HFFc6 (cell line): ENCODE measurements around the gene HMOX1. TPM values are rescaled to one million over a fixed set of nuclear protein-coding genes. Genes with fewer than 3 reads are reported as not detected.

Experiments used
- DNase-seq: peaks from one replicate; pipeline ENCODE4 v3.0.0-alpha.2; 2018
- H3K27ac Mint-ChIP-seq: 2 replicates; pipeline ENCODE4 v1.8.0; 2020; ENCODE audit warnings: mild to moderate bottlenecking, mixed read lengths
- H3K27me3 Mint-ChIP-seq: 2 replicates; pipeline ENCODE4 v1.8.0; 2021; ENCODE audit warnings: mild to moderate bottlenecking, moderate library complexity, mixed read lengths; ENCODE audit not compliant: insufficient read depth
- H3K36me3 Mint-ChIP-seq: 2 replicates; pipeline ENCODE4 v1.8.0; 2021; ENCODE audit warnings: low read depth, mixed read lengths
- H3K4me1 Mint-ChIP-seq: 2 replicates; pipeline ENCODE4 v1.8.0; 2020; ENCODE audit warnings: low read depth, mixed read lengths
- H3K4me3 Mint-ChIP-seq: 2 replicates; pipeline ENCODE4 v1.8.0; 2020; ENCODE audit warnings: mild to moderate bottlenecking, moderate library complexity, mixed read lengths
- H3K9me3 Mint-ChIP-seq: 2 replicates; pipeline ENCODE4 v1.8.0; 2020; ENCODE audit warnings: mild to moderate bottlenecking, mixed read lengths
- CTCF ChIP-seq: fragments of 200-600 bp; sonication (generic); IDR thresholded peaks from 2 replicates; pipeline ENCODE4 v1.5.0; 2021; ENCODE audit warnings: antibody characterized with exemption, mild to moderate bottlenecking
- total RNA-seq, 6 experiments: library from RNA; stranded (reverse); fragmentation: NEBNext Ultra II Directional; extraction: Animal tissue kit (Norgen Biotek cat#: 25700); gene quantifications; 2 replicates in 1 of 6; 3 replicates in 5 of 6; pipeline ENCODE4 v1.2.3, GENCODE V29; 2021

HMOX1 gene
- total RNA-seq, 6 experiments from 2014 or later, result 51.2 to 117 (median 56.2) TPM

- TF ChIP-seq CTCF, result no peak
- peaks cover 9% of the 10 kb centered on the region; the same call in 1 of the 2 replicates for H3K36me3 Mint-ChIP-seq
- H3K4me3 Mint-ChIP-seq, result peak overlapping the region; percentile 99; the same call in 1 of the 2 replicates
- H3K4me1 Mint-ChIP-seq, result peaks cover 84% of the 10 kb centered on the region
- DNase-seq, result no peak
- H3K27me3 Mint-ChIP-seq, result peaks cover 2% of the 10 kb centered on the region; the same call in 1 of the 2 replicates
- H3K9me3 Mint-ChIP-seq, result no peaks in the 10 kb centered on the region
- H3K27ac Mint-ChIP-seq, result peak overlapping the region; percentile 81
Measured at GRCh38 chr22:35379146-35379993, 1.5 kb upstream of the HMOX1 start.

GRCh38 chr22:35380013-35380412, 883 bp upstream of the HMOX1 start:
- no peak for TF ChIP-seq CTCF
- Mint-ChIP-seq H3K9me3 (no peaks in the 10 kb centered on the region), H3K27ac (peak overlapping the region; percentile 80), H3K4me1 (peaks cover 87% of the 10 kb centered on the region), H3K4me3 (peak overlapping the region; percentile 99), H3K36me3 (peaks cover 15% of the 10 kb centered on the region; the same call in 1 of the 2 replicates), H3K27me3 (peaks cover 2% of the 10 kb centered on the region; the same call in 1 of the 2 replicates)
- DNase-seq, result no peak

- Mint-ChIP-seq H3K4me3 (peak overlapping the region; percentile 99), H3K9me3 (no peaks in the 10 kb centered on the region), H3K27me3 (peaks cover 2% of the 10 kb centered on the region; the same call in 1 of the 2 replicates), H3K27ac (peak overlapping the region; percentile 80), H3K36me3 (peaks cover 17% of the 10 kb centered on the region; the same call in 1 of the 2 replicates), H3K4me1 (peaks cover 75% of the 10 kb centered on the region)
- DNase-seq, result no peak
- TF ChIP-seq CTCF, result no peak
Measured at GRCh38 chr22:35381424-35382009, 621 bp downstream of the HMOX1 start.

- no peak for DNase-seq
- Mint-ChIP-seq H3K36me3 (peaks cover 17% of the 10 kb centered on the region; the same call in 1 of the 2 replicates), H3K27me3 (peaks cover 2% of the 10 kb centered on the region; the same call in 1 of the 2 replicates), H3K27ac (no peak overlapping the region; the same call in 1 of the 2 replicates), H3K9me3 (no peaks in the 10 kb centered on the region), H3K4me3 (peak overlapping the region; percentile 99), H3K4me1 (peaks cover 55% of the 10 kb centered on the region)
- TF ChIP-seq CTCF, result no peak
Measured at GRCh38 chr22:35383679-35384071, 2.8 kb downstream of the HMOX1 start.

GRCh38 chr22:35384527-35384926, 3.6 kb downstream of the HMOX1 start:
- no peaks in the 10 kb centered on the region for H3K9me3 Mint-ChIP-seq

More at GRCh38 chr22:35384527-35384926, 3.6 kb downstream of the HMOX1 start:
- H3K36me3 Mint-ChIP-seq, result peaks cover 17% of the 10 kb centered on the region; the same call in 1 of the 2 replicates
- H3K4me3 Mint-ChIP-seq, result no peak overlapping the region; the same call in 1 of the 2 replicates
- DNase-seq, result no peak
- H3K27me3 Mint-ChIP-seq, result peaks cover 4% of the 10 kb centered on the region
- H3K27ac Mint-ChIP-seq, result peak overlapping the region; percentile 34
- TF ChIP-seq CTCF, result no peak
- H3K4me1 Mint-ChIP-seq, result peaks cover 46% of the 10 kb centered on the region
